ENCODE data around the gene STX1B. TPM values are rescaled to one million over a fixed set of nuclear protein-coding genes. Genes with fewer than 3 reads are reported as not detected.

Gene STX1B
- total and polyA plus RNA-seq, 2 experiments from 2014 or later = 5.6 to 13.7 TPM

DNA sequence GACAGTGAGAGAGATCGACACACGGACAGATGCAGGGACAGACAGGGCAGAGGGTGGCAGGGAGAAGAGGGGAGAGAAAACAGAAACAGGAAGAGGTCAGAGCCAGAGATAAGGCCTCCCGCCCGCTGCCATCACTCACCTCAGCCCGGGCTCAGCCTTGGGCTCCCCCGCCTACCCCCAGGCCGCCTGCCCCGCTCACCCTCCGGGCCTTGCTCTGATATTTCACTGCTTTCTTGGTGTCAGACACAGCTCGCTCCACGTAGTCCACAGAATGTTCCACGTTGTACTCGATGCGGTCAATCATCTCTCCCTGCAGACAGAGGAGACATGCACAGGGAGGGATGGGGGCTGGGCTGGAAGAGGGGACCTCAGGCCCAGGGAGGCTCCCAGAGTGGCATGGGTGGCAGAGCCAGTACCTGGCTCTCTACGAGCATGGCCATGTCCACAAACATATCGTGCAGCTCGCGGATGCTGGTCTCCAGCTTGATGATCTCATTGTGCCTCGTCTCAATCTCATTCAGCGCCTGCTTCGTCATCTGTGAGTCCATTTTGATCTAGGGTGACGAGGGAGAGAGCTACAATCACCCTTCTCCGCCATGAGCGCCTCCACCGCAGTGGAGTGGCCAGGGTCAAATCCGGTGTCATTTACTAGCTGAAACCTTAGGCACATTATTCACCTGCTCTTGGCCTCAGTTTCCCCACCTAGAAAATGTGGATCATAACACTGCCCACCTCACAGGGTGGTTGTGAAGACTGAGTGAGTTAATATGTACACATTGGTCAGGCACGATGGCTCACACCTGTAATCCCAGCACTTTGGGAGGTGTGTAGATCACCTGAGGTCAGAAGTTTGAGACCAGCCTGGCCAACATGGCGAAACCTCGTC is 17.3 kb downstream of the STX1B start:
- no peak overlapping the region for H3K27ac ChIP-seq
- H3K4me1 ChIP-seq (ENCODE audit: low read depth) = peaks cover 4% of the 10 kb centered on the region
- no peak for DNase-seq (ENCODE audit: low read depth in 1 of 2, low spot score in 1 of 2)
- no peaks in the 10 kb centered on the region for H3K36me3 ChIP-seq
- H3K27me3 ChIP-seq = peaks cover 14% of the 10 kb centered on the region
- TF ChIP-seq, protein P1, sequence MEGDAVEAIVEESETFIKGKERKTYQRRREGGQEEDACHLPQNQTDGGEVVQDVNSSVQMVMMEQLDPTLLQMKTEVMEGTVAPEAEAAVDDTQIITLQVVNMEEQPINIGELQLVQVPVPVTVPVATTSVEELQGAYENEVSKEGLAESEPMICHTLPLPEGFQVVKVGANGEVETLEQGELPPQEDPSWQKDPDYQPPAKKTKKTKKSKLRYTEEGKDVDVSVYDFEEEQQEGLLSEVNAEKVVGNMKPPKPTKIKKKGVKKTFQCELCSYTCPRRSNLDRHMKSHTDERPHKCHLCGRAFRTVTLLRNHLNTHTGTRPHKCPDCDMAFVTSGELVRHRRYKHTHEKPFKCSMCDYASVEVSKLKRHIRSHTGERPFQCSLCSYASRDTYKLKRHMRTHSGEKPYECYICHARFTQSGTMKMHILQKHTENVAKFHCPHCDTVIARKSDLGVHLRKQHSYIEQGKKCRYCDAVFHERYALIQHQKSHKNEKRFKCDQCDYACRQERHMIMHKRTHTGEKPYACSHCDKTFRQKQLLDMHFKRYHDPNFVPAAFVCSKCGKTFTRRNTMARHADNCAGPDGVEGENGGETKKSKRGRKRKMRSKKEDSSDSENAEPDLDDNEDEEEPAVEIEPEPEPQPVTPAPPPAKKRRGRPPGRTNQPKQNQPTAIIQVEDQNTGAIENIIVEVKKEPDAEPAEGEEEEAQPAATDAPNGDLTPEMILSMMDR (IDR thresholded peaks at IDR 0.05; ENCODE audit: low read depth, low read length) = no peak
- H3K4me3 ChIP-seq = no peak overlapping the region
- H3K9me3 ChIP-seq (ENCODE audit: low read depth) = no peaks in the 10 kb centered on the region

DNA sequence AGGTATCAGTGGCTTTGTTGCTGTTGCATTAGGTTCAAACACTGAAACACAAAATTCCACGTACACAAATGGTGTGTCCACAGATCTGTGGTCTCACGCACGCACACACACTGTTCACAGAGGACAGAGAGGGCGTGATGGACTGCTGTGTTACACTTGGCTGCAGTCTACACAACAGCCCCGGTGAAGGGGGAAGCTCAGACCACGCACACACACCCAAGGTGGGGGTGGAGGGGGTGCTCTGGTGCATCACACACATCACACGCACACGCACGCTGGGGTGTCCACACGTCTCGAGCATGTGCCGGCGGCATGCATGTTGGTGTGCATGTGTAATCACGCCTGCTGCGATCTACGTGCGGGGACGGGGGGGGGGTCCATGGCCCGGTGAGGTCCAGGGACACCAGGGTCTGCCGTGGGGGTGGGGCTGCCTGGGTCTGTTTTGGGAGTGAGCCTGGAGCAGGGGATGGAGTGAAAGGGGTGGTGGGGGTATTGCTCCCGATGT is 18.1 kb downstream of the STX1B start:
- TF ChIP-seq, protein P1 (IDR thresholded peaks at IDR 0.05; ENCODE audit: low read depth, low read length) = no peak
- Histone ChIP-seq H3K9me3 (ENCODE audit: low read depth) (no peaks in the 10 kb centered on the region), H3K27ac (no peak overlapping the region), H3K27me3 (peaks cover 14% of the 10 kb centered on the region), H3K36me3 (no peaks in the 10 kb centered on the region), H3K4me3 (no peak overlapping the region), H3K4me1 (ENCODE audit: low read depth) (peaks cover 4% of the 10 kb centered on the region)
- DNase-seq (ENCODE audit: low read depth in 1 of 2, low spot score in 1 of 2) = no peak

DNA sequence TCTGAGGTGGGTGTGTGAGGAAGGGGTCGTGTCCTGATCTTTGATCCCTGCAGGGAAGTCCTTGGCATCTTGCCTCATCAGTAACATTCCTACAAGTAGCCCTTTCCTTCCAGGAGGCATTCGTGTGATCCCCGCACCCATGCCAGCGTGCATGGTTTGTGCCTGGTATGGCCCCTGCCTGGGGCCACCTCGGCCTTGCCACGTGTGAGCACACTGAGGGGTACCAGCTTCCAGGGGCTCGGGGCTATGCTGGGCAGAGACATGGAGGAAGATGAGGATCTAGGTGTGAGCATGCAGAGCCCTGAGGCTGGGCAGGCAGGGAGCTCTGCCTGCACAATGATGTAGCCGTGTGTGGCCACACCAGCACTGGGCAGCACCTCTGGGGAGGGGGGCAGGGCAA is 19.4 kb downstream of the STX1B start:
- no peaks in the 10 kb centered on the region for H3K9me3 ChIP-seq (ENCODE audit: low read depth)
- no peaks in the 10 kb centered on the region for H3K36me3 ChIP-seq
- H3K27ac ChIP-seq = no peak overlapping the region
- DNase-seq (ENCODE audit: low read depth in 1 of 2, low spot score in 1 of 2) = no peak
- TF ChIP-seq, protein P1 (IDR thresholded peaks at IDR 0.05; ENCODE audit: low read depth, low read length) = no peak
- H3K4me1 ChIP-seq (ENCODE audit: low read depth) = peaks cover 4% of the 10 kb centered on the region
- no peak overlapping the region for H3K4me3 ChIP-seq
- H3K27me3 ChIP-seq = peaks cover 3% of the 10 kb centered on the region

DNA sequence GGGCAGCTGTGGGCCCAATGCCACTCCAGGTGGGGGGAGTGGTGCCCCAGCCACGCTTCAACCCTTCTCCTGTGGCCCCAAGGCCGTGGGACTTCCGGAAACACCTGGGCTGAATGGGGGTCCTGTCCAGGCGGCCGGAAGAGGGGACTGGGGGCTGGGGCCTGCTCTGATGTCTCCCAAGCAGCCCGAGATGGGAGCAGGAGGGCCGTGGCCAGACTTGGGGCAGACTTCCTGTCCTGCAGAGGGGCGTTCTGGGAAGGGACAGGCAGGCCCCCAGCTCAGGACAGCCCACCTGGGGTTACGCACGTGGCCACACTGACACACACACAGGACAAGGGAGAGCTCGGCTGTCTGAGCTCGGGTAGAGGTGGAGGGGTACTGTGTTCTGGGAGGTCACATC is 20.3 kb downstream of the STX1B start:
- no peak overlapping the region for H3K4me3 ChIP-seq
- TF ChIP-seq, protein P1 (IDR thresholded peaks at IDR 0.05; ENCODE audit: low read depth, low read length) = no peak
- H3K27me3 ChIP-seq = no peaks in the 10 kb centered on the region
- H3K9me3 ChIP-seq (ENCODE audit: low read depth) = no peaks in the 10 kb centered on the region
- peaks cover 9% of the 10 kb centered on the region for H3K4me1 ChIP-seq (ENCODE audit: low read depth)
- H3K36me3 ChIP-seq = no peaks in the 10 kb centered on the region
- no peak overlapping the region for H3K27ac ChIP-seq
- DNase-seq (ENCODE audit: low read depth in 1 of 2, low spot score in 1 of 2) = no peak

DNA sequence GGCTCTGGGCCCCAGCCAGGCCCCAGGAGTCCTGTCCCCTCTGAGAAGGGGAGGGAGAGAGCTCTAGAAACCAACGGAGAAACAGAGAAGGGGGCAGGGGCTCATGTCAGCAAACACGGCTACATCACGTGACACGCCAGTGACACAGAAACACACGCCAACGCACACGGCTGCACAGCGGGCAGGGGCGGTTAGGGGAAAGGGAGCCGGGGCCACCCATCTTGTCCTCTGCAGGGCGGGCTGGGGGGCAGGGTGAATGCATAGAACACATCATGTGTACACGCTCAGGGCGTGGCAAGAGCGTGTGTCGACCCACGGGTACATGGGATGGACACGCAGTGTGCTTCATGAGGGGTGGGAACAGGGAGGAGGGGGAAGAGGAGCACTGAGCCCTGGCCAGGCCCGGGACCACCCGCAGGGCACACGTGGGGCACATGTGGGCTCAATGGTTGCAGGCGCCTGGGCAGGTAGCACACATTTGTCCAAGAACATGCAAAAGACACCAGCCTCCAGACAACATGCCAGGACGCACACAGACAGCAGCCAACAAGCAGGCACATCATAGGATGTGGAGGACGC is 20.9 kb downstream of the STX1B start:
- Histone ChIP-seq H3K27me3 (no peaks in the 10 kb centered on the region), H3K4me1 (ENCODE audit: low read depth) (peaks cover 10% of the 10 kb centered on the region), H3K9me3 (ENCODE audit: low read depth) (no peaks in the 10 kb centered on the region), H3K4me3 (no peak overlapping the region), H3K36me3 (no peaks in the 10 kb centered on the region), H3K27ac (no peak overlapping the region)
- no peak for DNase-seq (ENCODE audit: low read depth in 1 of 2, low spot score in 1 of 2)
- TF ChIP-seq, protein P1 (IDR thresholded peaks at IDR 0.05; ENCODE audit: low read depth, low read length) = no peak

All from cardiac muscle cell (in vitro differentiated cells and primary cell).